H1 (cell line): ENCODE measurements around the gene NDST4. TPM values are rescaled to one million over a fixed set of nuclear protein-coding genes. Genes with fewer than 3 reads are reported as not detected.

Experiments
- CTCF ChIA-PET: fragments of 300-600 bp; sonication (Branson Sonifier 250); formaldehyde crosslinking; loops from one replicate; lab custom pipeline; 2021; ENCODE audit not compliant: partially characterized antibody; lab: Charles Lee
- POLR2A ChIA-PET: fragments of 300-600 bp; sonication (Branson Sonifier 250); formaldehyde crosslinking; loops from one replicate; lab custom pipeline; 2021; ENCODE audit warnings: inconsistent platforms; ENCODE audit not compliant: partially characterized antibody; lab: Charles Lee
- DNase-seq, 2 experiments: peaks; one replicate each; pipeline versions ENCODE4 v3.0.0 to v3.0.0-alpha.2; 2010 to 2022; ENCODE audit warnings: low spot score in 2 of 2, low read depth in 1 of 2, mixed read lengths in 1 of 2
- FAIRE-seq: peaks from 2 replicates; lab custom pipeline; 2011; peaks lifted over from hg19 to GRCh38; lab: Jason Lieb, UNC
- H2AFZ ChIP-seq: 2 replicates; pipeline ENCODE4 v1.8.1; 2012; ENCODE audit warnings: low read length, inconsistent platforms
- H2AK5ac ChIP-seq: 2 replicates; pipeline ENCODE4 v1.6.1; 2013; ENCODE audit warnings: low read depth, low read length
- H2BK120ac ChIP-seq: replicated peaks from 2 replicates; pipeline ENCODE3; 2013; ENCODE audit warnings: low read depth, low read length, inconsistent platforms
- H2BK12ac ChIP-seq: 2 replicates; pipeline ENCODE4 v1.6.1; 2013; ENCODE audit warnings: low read depth, low read length
- H2BK15ac ChIP-seq: 2 replicates; pipeline ENCODE4 v1.6.1; 2013; ENCODE audit warnings: low read length
- H2BK20ac ChIP-seq: 2 replicates; pipeline ENCODE4 v1.6.1; 2013; ENCODE audit warnings: low read length
- H2BK5ac ChIP-seq: 2 replicates; pipeline ENCODE4 v1.6.1; 2013; ENCODE audit warnings: low read depth, low read length
- H3K14ac ChIP-seq: 2 replicates; pipeline ENCODE4 v1.6.1; 2013; ENCODE audit warnings: inconsistent platforms; ENCODE audit not compliant: insufficient read length
- H3K18ac ChIP-seq: 2 replicates; pipeline ENCODE4 v1.6.1; 2013; ENCODE audit warnings: low read length; ENCODE audit errors: extremely low read depth
- H3K23ac ChIP-seq: 2 replicates; pipeline ENCODE4 v1.6.1; 2013; ENCODE audit warnings: inconsistent platforms; ENCODE audit not compliant: insufficient read length
- H3K23me2 ChIP-seq: 2 replicates; pipeline ENCODE4 v1.6.1; 2013; ENCODE audit warnings: low read depth, low read length
- H3K27ac ChIP-seq: 2 replicates; pipeline ENCODE4 v1.6.1; 2011; ENCODE audit warnings: low read depth, low read length, inconsistent platforms
- H3K27me3 ChIP-seq, 4 experiments: replicated peaks in 1 of 4; 1 replicate in 1 of 4; 2 replicates in 3 of 4; pipeline versions ENCODE4 v1.6.1 to v1.8.1; 2011 to 2013; ENCODE audit warnings: low read length in 3 of 4, mild to moderate bottlenecking in 3 of 4, inconsistent platforms in 2 of 4, mixed read lengths in 2 of 4, moderate library complexity in 1 of 4; ENCODE audit not compliant: control insufficient read depth in 3 of 4, insufficient read depth in 3 of 4; ENCODE audit errors: extremely low read depth in 1 of 4
- H3K36me3 ChIP-seq, 4 experiments: 2 replicates each; pipeline versions ENCODE4 v1.6.1 to v1.8.1; 2011 to 2013; ENCODE audit warnings: mild to moderate bottlenecking in 4 of 4, low read length in 3 of 4, moderate library complexity in 2 of 4, control low read depth in 1 of 4, inconsistent platforms in 1 of 4; ENCODE audit not compliant: insufficient read depth in 4 of 4, control insufficient read depth in 2 of 4
- H3K4ac ChIP-seq: replicated peaks from 2 replicates; pipeline ENCODE3; 2013; ENCODE audit warnings: low read length, low read depth, mixed read lengths, inconsistent platforms; ENCODE audit not compliant: insufficient read length
- H3K4me1 ChIP-seq, 4 experiments: replicated peaks in 1 of 4; 1 replicate in 1 of 4; 2 replicates in 3 of 4; pipeline versions ENCODE4 v1.6.1 to v1.8.1; 2011 to 2013; ENCODE audit warnings: low read length in 3 of 4, inconsistent platforms in 2 of 4, mixed read lengths in 1 of 4; ENCODE audit not compliant: insufficient read depth in 4 of 4, control insufficient read depth in 3 of 4
- H3K4me2 ChIP-seq, 2 experiments: 2 replicates each; pipeline versions ENCODE4 v1.6.1 to v1.8.1; 2011 to 2013; ENCODE audit warnings: low read depth in 2 of 2, low read length in 2 of 2, control low read depth in 1 of 2, inconsistent platforms in 1 of 2, mild to moderate bottlenecking in 1 of 2; ENCODE audit not compliant: insufficient read depth in 1 of 2
- H3K4me3 ChIP-seq, 4 experiments: fragments of 200-600, 300-600 bp in 1 of 4; sonication (generic), shearing (Covaris generic), sonication (Bioruptor Twin) in 1 of 4; 2 replicates each; pipeline versions ENCODE4 v1.5.1 to v1.8.1; 2011 to 2016; ENCODE audit warnings: low read length in 4 of 4, low read depth in 3 of 4, control low read depth in 2 of 4, inconsistent platforms in 2 of 4, mild to moderate bottlenecking in 2 of 4, mixed read lengths in 1 of 4, moderate library complexity in 1 of 4; ENCODE audit not compliant: insufficient read depth in 2 of 4; ENCODE audit errors: extremely low read depth in 1 of 4
- H3K56ac ChIP-seq: replicated peaks from 2 replicates; pipeline ENCODE3; 2013; ENCODE audit warnings: low read depth, mild to moderate bottlenecking, mixed read lengths, low read length, inconsistent platforms; ENCODE audit not compliant: insufficient read length
- H3K79me1 ChIP-seq: 2 replicates; pipeline ENCODE4 v1.6.1; 2013; ENCODE audit warnings: low read depth, low read length, control low read depth
- H3K79me2 ChIP-seq, 2 experiments: 2 replicates each; pipeline versions ENCODE4 v1.6.1 to v1.8.1; 2012 to 2013; ENCODE audit warnings: low read length in 2 of 2, mild to moderate bottlenecking in 2 of 2, inconsistent platforms in 1 of 2; ENCODE audit not compliant: insufficient read depth in 2 of 2, control insufficient read depth in 1 of 2
- H3K9ac ChIP-seq, 4 experiments: replicated peaks in 1 of 4; 1 replicate in 1 of 4; 2 replicates in 3 of 4; pipeline versions ENCODE4 v1.6.1 to v1.8.1; 2011 to 2013; ENCODE audit warnings: low read depth in 3 of 4, low read length in 3 of 4, control low read depth in 2 of 4, mild to moderate bottlenecking in 2 of 4, moderate library complexity in 2 of 4, inconsistent platforms in 1 of 4; ENCODE audit errors: extremely low read depth in 1 of 4
- H3K9me3 ChIP-seq, 2 experiments: 2 replicates each; pipeline versions ENCODE4 v1.6.1 to v1.8.1; 2012 to 2013; ENCODE audit warnings: mild to moderate bottlenecking in 2 of 2, moderate library complexity in 2 of 2, control low read depth in 1 of 2, inconsistent platforms in 1 of 2, low read depth in 1 of 2, low read length in 1 of 2, mixed read lengths in 1 of 2; ENCODE audit not compliant: insufficient read depth in 2 of 2
- H4K20me1 ChIP-seq, 2 experiments: replicated peaks in 1 of 2; 2 replicates each; pipeline versions ENCODE3 to v1.8.1; 2011 to 2013; ENCODE audit warnings: inconsistent platforms in 2 of 2, low read length in 2 of 2, mild to moderate bottlenecking in 1 of 2; ENCODE audit not compliant: insufficient read depth in 2 of 2, control insufficient read depth in 1 of 2
- H4K5ac ChIP-seq: 2 replicates; pipeline ENCODE4 v1.6.1; 2013; ENCODE audit warnings: low read length, low read depth, mixed read lengths, inconsistent platforms; ENCODE audit not compliant: insufficient read length
- H4K8ac ChIP-seq: 2 replicates; pipeline ENCODE4 v1.8.0; 2013; ENCODE audit warnings: mild to moderate bottlenecking, moderate library complexity, low read length, inconsistent platforms; ENCODE audit not compliant: insufficient read depth; ENCODE audit errors: extremely low read depth
- H4K91ac ChIP-seq: replicated peaks from 2 replicates; pipeline ENCODE3; 2013; ENCODE audit warnings: low read length, mixed read lengths, inconsistent platforms; ENCODE audit not compliant: insufficient read length
- RAD21 ChIP-seq, 2 experiments: IDR thresholded peaks in 1 of 2; conservative IDR thresholded peaks in 1 of 2; 2 replicates each; pipeline ENCODE4 v1.6.1; 2011; ENCODE audit warnings: low read depth in 2 of 2, low read length in 2 of 2, improper control_type of control experiment in 1 of 2, inconsistent platforms in 1 of 2, mild to moderate bottlenecking in 1 of 2, moderate library complexity in 1 of 2
- SIRT6 ChIP-seq: IDR thresholded peaks from one replicate; pipeline ENCODE4 v1.7.1; 2012; ENCODE audit warnings: low read length, inconsistent platforms
- WGBS, 2 experiments: shearing (Covaris generic) in 1 of 2; methylation state at CpG; one replicate each; pipeline versions ENCODE4 v1.1.6 to v1.1.7; 2013 to 2015; ENCODE audit warnings: low lambda C conversion rate in 2 of 2, mixed read lengths in 2 of 2, inconsistent platforms in 1 of 2, low coverage in 1 of 2, missing lambda C conversion rate in 1 of 2; ENCODE audit not compliant: insufficient replicate concordance in 2 of 2, insufficient coverage in 1 of 2, insufficient read length in 1 of 2; ENCODE audit errors: extremely low coverage in 1 of 2, missing lambda C conversion rate in 1 of 2; 5-methylcytosine and 5-hydroxymethylcytosine counted together
- long read RNA-seq, 2 experiments: library from RNA in 1 of 2; library from capped mRNA in 1 of 2; stranded (forward); transcript quantifications; one replicate each; pipeline ENCODE4 v2.0.0, GENCODE V29; 2021; ENCODE audit warnings: inconsistent platforms in 1 of 2
- polyA minus RNA-seq, 3 experiments: library from RNA; depleted of rRNA, polyadenylated mRNA; stranded (reverse); fragments of >200 nt; gene quantifications; 1 replicate in 2 of 3; 2 replicates in 1 of 3; pipeline ENCODE4 v1.2.3, GENCODE V29; 2011
- polyA plus RNA-seq, 7 experiments: library from polyadenylated mRNA; depleted of rRNA in 3 of 7; stranded (reverse) in 5 of 7; unstranded in 2 of 7; fragments of >200 nt in 5 of 7; fragments of 200-250 nt in 2 of 7; gene quantifications; 1 replicate in 5 of 7; 2 replicates in 1 of 7; 4 replicates in 1 of 7; pipeline versions ENCODE4 v1.2.1 to v1.2.3, GENCODE V29; 2011 to 2013; ENCODE audit warnings: missing spikeins in 2 of 7, mixed read lengths in 2 of 7
- total RNA-seq: library from RNA; stranded (reverse); fragmentation: NEBNext Ultra II Directional; extraction: Animal tissue kit (Norgen Biotek cat#: 25700); gene quantifications from 2 replicates; pipeline ENCODE4 v1.2.1, GENCODE V29; 2021

NDST4 gene
- total RNA-seq (not detected in 2 replicates), polyA plus RNA-seq (2011; rRNA removed) (0.02 TPM in 1 of 2 replicates, not detected in the other), polyA minus RNA-seq (2011; rRNA and poly(A)+ RNA removed) (not detected in 2 replicates)
- polyA plus RNA-seq (2011; cell fraction: cytosol; rRNA removed): not detected
- not detected for polyA plus RNA-seq (2011; cell fraction: nucleus; rRNA removed)
- polyA plus RNA-seq (2012, experiment 1 of 2): not detected in 4 replicates
- polyA plus RNA-seq (2012, experiment 2 of 2): not detected
- polyA plus RNA-seq (2013, experiment 1 of 2): 0.04 TPM
- 0.04 TPM for polyA plus RNA-seq (2013, experiment 2 of 2)
- polyA minus RNA-seq (2011; cell fraction: cytosol; rRNA and poly(A)+ RNA removed): not detected
- polyA minus RNA-seq (2011; cell fraction: nucleus; rRNA and poly(A)+ RNA removed): not detected
- long read RNA-seq, experiment 1: 0 reads
- long read RNA-seq, experiment 2: 0 reads

DNA sequence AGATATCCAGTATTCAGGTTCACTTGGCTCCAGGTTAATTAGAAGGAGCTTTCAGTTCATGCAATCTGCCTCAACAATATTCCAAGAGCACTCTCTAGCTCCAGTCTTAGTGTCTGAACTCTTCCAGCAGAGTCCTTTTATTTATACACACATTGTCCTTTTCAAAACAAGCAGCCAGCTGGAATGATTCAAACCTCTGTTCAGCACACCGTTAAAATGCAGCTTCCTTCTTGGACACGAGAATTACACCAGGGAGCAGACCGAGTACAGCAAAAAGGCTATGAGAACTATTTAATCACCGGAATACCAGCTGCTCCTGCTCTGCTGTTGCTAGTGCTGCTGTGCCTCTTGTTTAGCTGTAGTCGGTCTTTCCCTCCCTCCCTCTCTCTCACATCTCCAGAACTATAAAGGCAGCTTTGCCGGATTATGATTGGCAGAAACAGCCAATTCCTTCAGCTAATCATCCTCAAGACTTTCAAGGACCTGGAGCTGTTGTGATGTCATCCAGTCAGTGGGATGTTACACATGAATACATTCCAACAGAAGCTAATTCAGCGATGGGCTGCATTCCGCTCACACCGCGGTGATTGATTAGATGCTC, at the start of gene NDST4:
NDST4 (minus strand) TSS at position 115 of the 601 bp plus-strand sequence. CDS start 36,584 bp downstream, outside the sequence.
- Histone ChIP-seq H3K4ac (no peak within 1 kb of the TSS), H3K4me2 (no peak within 1 kb of the TSS), H3K9ac (no peak within 1 kb of the TSS), H3K4me1 (no peaks in the 10 kb centered on the region; a peak in 1 of 7 replicates), H2BK20ac (no peak within 1 kb of the TSS), H3K79me2 (no peaks in the 10 kb centered on the region), H3K27ac (no peak within 1 kb of the TSS), H3K9me3 (no peaks in the 10 kb centered on the region), H3K36me3 (no peaks in the 10 kb centered on the region), H3K4me3 (no peak within 1 kb of the TSS), H4K8ac (no peak within 1 kb of the TSS), H3K27me3 (no peaks in the 10 kb centered on the region), H2AK5ac (no peak within 1 kb of the TSS), H3K23me2 (no peaks in the 10 kb centered on the region), H3K18ac (no peak within 1 kb of the TSS), H2AFZ (peak within 1 kb of the TSS; percentile 84; the same call in 1 of the 2 replicates), H2BK5ac (no peak within 1 kb of the TSS), H2BK12ac (no peak within 1 kb of the TSS), H3K14ac (no peak within 1 kb of the TSS), H3K79me1 (no peaks in the 10 kb centered on the region), H4K5ac (no peak within 1 kb of the TSS), H2BK15ac (no peak within 1 kb of the TSS), H2BK120ac (no peak within 1 kb of the TSS), H4K91ac (no peak within 1 kb of the TSS), H4K20me1 (no peaks in the 10 kb centered on the region), H3K56ac (no peak within 1 kb of the TSS), H3K23ac (no peak within 1 kb of the TSS)
- ChIA-PET POLR2A (no interaction called here), CTCF (interaction anchor here (0.8 to 1.8 kb wide), 3 partner anchors 227 to 740 kb away, joined by 3 to 5 read pairs (median 3); no protein-coding TSS in a partner anchor)
- FAIRE-seq (peak; percentile 39), DNase-seq (no peak)
- WGBS, 2 experiments: 89% methylated on average over 10 of the region's 10 CpGs; no CpG with 5 or more reads in 1 of the 2 experiments
- TF ChIP-seq RAD21 (IDR thresholded peaks at IDR 0.05 in 1 of 2, conservative IDR thresholded peaks at IDR 0.05 in 1 of 2; ENCODE audit: low read depth in 2 of 2, low read length in 2 of 2) (0 out of 4 replicates have a peak, but pooled peaks of 1 of the 2 experiments have one; percentile 16), SIRT6 (no peak)
